T-helper 17 cell (primary cell): Measurements from ENCODE around the gene NKPD1. TPM values are rescaled to one million over a fixed set of nuclear protein-coding genes. Genes with fewer than 3 reads are reported as not detected.

Experiments
- ATAC-seq: fragments of 150-1000 bp; cut with Tn5 transposase; 2 replicates; pipeline ENCODE4 v1.10.0; 2021; ENCODE audit warnings: mild to moderate bottlenecking, moderate library complexity
- DNase-seq, 3 donors: peaks; one replicate each; pipeline versions ENCODE4 v3.0.0 to v3.0.0-alpha.2; 2020 to 2021
- H3K9me3 ChIP-seq: one replicate; pipeline ENCODE4 v1.7.0; 2013; ENCODE audit warnings: low read length, mild to moderate bottlenecking; ENCODE audit not compliant: control insufficient read depth, poor library complexity, severe bottlenecking
- H3K27ac Mint-ChIP-seq: one replicate; pipeline ENCODE4 v1.8.0; 2022; ENCODE audit warnings: mild to moderate bottlenecking, moderate library complexity, mixed read lengths
- H3K27me3 Mint-ChIP-seq: one replicate; pipeline ENCODE4 v1.8.0; 2022; ENCODE audit warnings: mixed read lengths
- H3K36me3 Mint-ChIP-seq: one replicate; pipeline ENCODE4 v1.8.0; 2022; ENCODE audit warnings: low read depth, mixed read lengths
- H3K4me1 Mint-ChIP-seq: one replicate; pipeline ENCODE4 v1.8.0; 2022; ENCODE audit warnings: mild to moderate bottlenecking, mixed read lengths
- H3K4me3 Mint-ChIP-seq: one replicate; pipeline ENCODE4 v1.8.0; 2022; ENCODE audit warnings: mild to moderate bottlenecking, moderate library complexity, mixed read lengths
- total RNA-seq, 4 donors: library from RNA in 2 of 4; stranded (reverse) in 2 of 4; gene quantifications; one replicate each; pipeline ENCODE4 v1.2.3 and lab custom pipeline; 2022 to 2026

Gene NKPD1
- total RNA-seq, 2 donors from 2014 or later = 0.57 to 0.97 TPM

DNA sequence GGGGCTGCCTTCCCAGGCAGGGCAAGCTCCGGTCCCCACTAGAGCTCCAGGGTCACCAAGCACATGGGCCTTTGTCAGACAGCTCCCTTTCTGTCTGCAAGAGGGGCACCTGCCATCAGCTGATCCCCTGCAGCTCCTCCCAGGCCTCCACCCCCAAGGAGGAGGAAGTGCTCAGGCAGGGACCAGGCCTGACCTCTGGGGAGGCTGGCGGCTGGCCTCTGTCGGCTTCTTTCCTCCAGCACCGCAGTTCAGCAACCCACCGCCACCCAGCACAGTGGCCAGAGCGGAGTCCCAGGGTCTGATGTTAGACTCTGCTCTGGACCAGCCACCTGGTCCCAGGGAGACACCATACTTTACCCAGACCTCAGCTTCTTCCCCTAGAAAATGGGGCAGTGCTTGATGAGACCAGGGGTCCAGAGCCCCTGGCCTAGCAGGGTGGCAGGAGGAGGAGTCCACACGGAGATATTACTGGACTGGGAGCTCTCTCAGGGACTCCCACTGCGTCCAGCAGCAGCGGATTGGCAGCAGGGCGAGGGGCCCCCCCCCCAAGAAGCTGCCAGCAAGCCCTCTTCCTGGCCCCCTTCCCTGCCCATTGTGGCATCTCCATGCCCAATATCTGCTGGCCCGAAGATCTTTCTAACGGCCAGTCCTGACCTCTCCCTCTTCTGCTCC is 24.1 kb downstream of the NKPD1 start:
- Mint-ChIP-seq H3K27ac (no peak overlapping the region), H3K4me1 (peaks cover 17% of the 10 kb centered on the region), H3K4me3 (no peak overlapping the region), H3K36me3 (no peaks in the 10 kb centered on the region), H3K27me3 (no peaks in the 10 kb centered on the region)
- DNase-seq (no peak), ATAC-seq (no peak)
- no peaks in the 10 kb centered on the region for H3K9me3 ChIP-seq

DNA sequence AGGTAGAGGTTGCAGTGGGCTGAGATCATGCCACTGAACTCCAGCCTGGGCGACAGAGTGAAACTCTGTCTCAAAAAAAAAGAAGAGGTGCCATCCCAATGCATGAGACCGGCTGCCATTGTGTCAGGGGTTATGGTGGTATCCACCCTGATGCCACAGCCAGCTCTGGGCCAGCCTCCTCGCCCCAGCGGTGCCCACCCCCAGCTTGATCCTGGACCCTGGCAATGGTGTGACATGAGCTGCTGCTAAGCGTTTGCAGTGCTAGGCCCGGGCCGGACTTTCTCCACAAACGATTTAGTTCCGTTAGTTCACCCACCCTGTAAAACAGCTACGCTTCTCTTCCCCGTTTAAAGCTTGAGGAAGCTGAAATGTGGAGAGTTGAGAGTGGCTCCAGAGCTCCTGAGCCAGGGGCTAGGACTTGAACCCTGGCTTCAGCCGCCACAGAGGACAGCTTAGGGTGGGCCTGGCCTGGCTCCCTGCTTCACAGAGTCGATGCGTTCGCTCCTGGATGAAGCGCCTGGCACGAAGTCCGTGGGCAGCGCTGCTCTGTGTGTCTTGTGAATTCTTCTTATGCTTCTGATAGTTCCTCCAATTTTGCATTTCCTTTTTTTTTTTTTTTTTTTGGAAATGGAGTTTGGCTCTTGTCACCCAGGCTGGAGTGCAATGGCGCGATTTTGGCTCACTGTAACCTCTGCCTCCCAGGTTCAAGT is 25.5 kb downstream of the NKPD1 start:
- H3K9me3 ChIP-seq = no peaks in the 10 kb centered on the region
- DNase-seq = no peak
- peaks cover 16% of the 10 kb centered on the region for H3K4me1 Mint-ChIP-seq
- no peaks in the 10 kb centered on the region for H3K36me3 Mint-ChIP-seq
- H3K4me3 Mint-ChIP-seq = no peak overlapping the region
- ATAC-seq = no peak
- H3K27ac Mint-ChIP-seq = no peak overlapping the region
- H3K27me3 Mint-ChIP-seq = no peaks in the 10 kb centered on the region

DNA sequence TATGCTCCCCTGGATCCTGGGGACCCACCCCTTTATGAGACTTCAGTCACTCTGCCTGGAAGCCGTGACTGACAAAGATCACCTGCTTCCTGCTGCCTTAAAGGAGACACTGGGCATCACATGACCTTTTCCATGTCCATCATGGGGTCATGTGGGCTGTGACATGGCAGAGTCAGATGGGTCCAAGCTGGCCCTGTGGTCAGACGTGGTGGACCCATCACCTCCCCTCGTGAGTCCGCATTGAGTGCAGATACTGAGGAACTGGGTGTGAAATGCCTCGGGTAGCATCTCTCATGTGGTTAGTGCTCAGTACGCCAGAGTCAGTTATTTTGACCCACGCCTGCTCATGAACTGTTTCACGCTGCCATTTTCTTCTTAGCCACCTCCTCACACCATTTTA is 27.1 kb downstream of the NKPD1 start:
- Mint-ChIP-seq H3K27ac (no peak overlapping the region), H3K4me3 (no peak overlapping the region), H3K36me3 (no peaks in the 10 kb centered on the region), H3K27me3 (no peaks in the 10 kb centered on the region), H3K4me1 (peaks cover 15% of the 10 kb centered on the region)
- ATAC-seq = no peak
- H3K9me3 ChIP-seq = no peaks in the 10 kb centered on the region
- no peak for DNase-seq

DNA sequence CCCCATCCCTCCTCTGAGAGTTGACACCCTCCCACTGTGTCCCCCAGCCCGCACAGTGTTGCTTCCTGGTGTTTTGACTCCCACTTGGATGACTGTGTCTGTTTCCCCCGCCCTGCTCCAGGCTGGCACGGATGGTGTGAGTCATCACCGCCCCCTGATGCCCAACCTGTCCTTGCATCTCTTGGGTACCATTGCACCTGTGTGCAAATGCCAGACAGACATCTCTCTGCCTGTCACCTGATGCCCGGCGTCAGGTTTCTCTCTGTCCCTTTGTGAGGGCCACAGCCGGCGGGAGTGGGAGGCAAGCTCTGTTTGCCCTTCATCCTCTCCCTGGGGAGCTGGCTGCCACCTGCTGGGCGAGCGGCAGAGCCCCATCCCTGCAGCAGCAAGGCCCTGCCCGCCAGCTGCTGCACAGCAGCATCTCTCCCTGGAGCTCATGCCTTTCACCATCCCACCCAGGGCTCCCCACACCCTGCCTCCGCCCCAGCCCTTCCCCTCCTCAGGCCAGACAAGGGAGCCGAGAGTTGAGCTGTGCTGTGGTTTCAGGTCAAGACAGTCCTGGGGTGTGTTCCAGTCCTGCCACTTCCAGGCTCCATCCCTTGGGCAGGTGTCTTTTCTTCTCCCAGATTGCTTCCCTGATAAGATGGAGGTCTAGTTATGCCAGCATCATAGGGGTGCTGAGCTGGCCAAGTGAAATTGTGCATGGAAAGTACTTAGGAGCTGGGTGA is 29.7 kb downstream of the NKPD1 start:
- ATAC-seq = no peak
- Mint-ChIP-seq H3K4me1 (peaks cover 8% of the 10 kb centered on the region), H3K4me3 (no peak overlapping the region), H3K36me3 (no peaks in the 10 kb centered on the region), H3K27ac (no peak overlapping the region), H3K27me3 (no peaks in the 10 kb centered on the region)
- DNase-seq = no peak
- no peaks in the 10 kb centered on the region for H3K9me3 ChIP-seq

DNA sequence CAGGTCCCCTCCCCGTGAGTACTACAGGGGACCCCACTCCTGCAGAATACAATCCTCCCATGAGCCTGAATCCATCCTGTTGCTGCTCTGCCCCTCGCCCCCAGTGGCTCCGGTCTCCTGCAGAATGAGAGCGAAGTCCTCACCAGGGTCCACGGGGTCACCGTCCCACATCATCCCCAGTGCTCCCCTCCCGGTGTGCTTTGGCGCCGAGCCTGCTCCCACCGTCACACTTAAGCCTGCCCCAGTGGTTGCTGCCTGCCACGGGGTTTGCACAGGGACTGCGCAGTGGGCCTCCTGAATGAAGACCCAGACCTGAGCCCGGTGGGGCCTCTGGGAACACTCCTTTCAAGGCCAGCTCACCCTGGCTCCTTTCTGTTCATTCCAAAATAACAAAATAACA is 30.5 kb downstream of the NKPD1 start:
- peaks cover 11% of the 10 kb centered on the region for H3K4me1 Mint-ChIP-seq
- DNase-seq (no peak), ATAC-seq (no peak)

DNA sequence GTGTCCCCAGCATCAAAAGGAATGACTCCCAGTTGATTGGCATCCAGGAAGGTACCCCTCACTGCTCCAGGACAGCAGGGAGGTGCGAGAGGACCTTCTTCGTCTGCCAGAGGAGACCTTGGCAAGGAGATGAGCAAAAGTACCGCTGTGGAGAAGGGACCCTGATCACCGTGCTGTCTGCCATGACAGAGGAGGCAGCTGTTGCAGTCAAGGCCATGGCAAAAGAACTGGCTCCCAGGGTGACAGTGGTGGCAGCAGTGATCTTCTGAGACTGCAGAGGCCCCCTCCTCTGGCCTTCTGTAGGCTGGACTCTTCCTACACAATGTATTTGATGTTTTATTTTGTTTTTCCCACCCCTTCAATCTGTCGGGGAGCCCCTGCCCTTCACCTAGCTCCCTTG is 32.0 kb downstream of the NKPD1 start:
- H3K9me3 ChIP-seq = no peaks in the 10 kb centered on the region
- Mint-ChIP-seq H3K36me3 (no peaks in the 10 kb centered on the region), H3K4me1 (peaks cover 10% of the 10 kb centered on the region), H3K27me3 (no peaks in the 10 kb centered on the region), H3K4me3 (peak overlapping the region; percentile 12), H3K27ac (no peak overlapping the region)
- ATAC-seq (no peak), DNase-seq (no peak)

More for the DNA sequence above, 30.5 kb downstream of the NKPD1 start:
- Mint-ChIP-seq H3K27me3 (no peaks in the 10 kb centered on the region), H3K27ac (no peak overlapping the region), H3K36me3 (no peaks in the 10 kb centered on the region), H3K4me3 (no peak overlapping the region)
- H3K9me3 ChIP-seq = no peaks in the 10 kb centered on the region

DNA sequence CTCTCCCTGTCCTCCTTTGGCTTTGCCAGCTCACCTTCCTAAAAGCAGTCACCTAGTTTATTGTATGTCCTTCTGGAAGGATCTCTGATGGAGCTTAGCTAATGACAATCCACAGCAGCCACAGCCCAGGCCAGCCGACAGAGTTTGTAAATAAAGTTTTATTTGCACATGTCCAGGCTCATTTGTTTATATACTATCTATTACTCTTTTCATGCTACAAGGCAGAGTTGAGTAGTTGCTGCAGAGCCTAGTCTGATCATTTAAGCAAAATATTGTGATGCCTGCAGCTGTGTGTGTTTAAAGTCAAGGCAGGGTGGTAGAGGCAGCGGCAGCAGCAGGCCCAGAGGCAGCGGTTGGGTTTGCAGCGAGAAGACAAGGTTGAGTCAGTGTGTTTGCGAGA is 32.6 kb downstream of the NKPD1 start:
- no peaks in the 10 kb centered on the region for H3K36me3 Mint-ChIP-seq
- ATAC-seq (no peak), DNase-seq (no peak)
- H3K9me3 ChIP-seq = no peaks in the 10 kb centered on the region
- no peak overlapping the region for H3K27ac Mint-ChIP-seq
- no peaks in the 10 kb centered on the region for H3K27me3 Mint-ChIP-seq
- no peak overlapping the region for H3K4me3 Mint-ChIP-seq
- peaks cover 11% of the 10 kb centered on the region for H3K4me1 Mint-ChIP-seq

DNA sequence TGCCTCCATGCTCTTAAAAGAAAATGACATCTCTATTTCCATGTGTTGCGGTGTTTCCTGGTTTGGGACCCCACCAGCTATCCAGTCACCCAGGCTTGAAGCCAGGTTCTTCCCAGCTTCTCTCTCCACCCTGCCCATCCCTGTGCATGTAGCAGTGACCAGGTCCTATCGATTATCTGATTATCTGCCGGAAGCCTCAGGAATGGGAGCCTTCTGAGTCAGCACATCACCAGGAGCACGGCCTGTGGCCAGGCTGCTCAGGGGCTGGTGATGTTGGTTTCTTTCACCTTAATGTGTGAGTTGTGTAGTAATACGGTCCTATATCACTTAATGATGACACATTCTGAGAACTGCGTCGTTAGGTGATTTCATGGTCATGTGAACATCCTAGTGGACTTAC is 34.1 kb downstream of the NKPD1 start:
- Mint-ChIP-seq H3K36me3 (no peaks in the 10 kb centered on the region), H3K27me3 (no peaks in the 10 kb centered on the region), H3K27ac (no peak overlapping the region), H3K4me1 (peaks cover 14% of the 10 kb centered on the region), H3K4me3 (no peak overlapping the region)
- ATAC-seq = no peak
- DNase-seq = no peak
- H3K9me3 ChIP-seq = no peaks in the 10 kb centered on the region

DNA sequence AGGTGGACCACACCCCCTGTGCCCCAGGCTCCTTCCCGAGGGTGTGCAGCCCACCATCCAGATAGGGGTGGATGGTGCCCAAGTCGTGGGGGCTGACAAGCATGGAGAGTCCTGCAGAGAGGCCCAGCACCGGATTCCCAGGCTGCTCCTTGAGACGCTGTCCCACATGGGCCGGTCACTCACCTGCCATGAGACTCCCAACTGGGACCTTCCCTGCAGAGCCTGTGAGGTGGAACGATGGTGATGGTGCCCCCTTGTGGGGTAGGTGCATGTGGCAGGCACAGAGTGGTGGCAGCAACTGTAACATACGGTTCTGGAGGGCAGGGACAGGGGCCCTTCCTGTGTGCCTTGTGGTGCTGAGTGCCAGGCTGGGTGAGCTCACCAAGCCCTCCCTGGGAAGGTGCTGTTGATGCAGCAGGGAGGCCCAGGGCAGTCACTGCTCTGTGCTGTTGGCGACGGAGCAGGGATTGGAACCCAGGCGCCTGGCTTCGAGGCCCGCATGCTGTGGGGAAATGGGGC is 34.7 kb downstream of the NKPD1 start:
- Mint-ChIP-seq H3K36me3 (no peaks in the 10 kb centered on the region), H3K27ac (no peak overlapping the region), H3K4me1 (peaks cover 18% of the 10 kb centered on the region), H3K27me3 (no peaks in the 10 kb centered on the region), H3K4me3 (no peak overlapping the region)
- DNase-seq (peak; percentile 26 to 55 (median 28)), ATAC-seq (peak; percentile 94)
- H3K9me3 ChIP-seq = no peaks in the 10 kb centered on the region

DNA sequence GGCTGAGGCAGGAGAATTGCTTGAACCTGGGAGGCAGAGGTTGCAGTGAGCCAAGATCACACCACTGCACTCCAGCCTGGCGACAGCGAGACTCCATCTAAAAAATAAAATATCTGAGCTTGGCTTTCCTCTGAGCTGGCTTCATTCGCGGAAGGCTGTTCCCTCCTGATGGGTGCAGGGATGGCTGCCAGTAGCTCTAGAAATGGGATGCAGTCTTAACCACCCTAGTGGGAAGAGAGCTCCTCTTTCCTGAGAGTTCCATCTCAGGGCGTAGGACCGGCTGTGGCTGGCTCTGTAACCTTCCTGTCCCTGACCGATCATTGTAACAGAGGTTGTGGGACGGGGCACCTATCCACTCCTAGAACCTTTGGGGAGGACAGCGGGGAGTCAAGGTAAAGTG is 35.4 kb downstream of the NKPD1 start:
- DNase-seq = no peak
- no peaks in the 10 kb centered on the region for H3K9me3 ChIP-seq
- Mint-ChIP-seq H3K4me3 (no peak overlapping the region), H3K36me3 (no peaks in the 10 kb centered on the region), H3K4me1 (peaks cover 22% of the 10 kb centered on the region), H3K27ac (no peak overlapping the region), H3K27me3 (no peaks in the 10 kb centered on the region)
- ATAC-seq = no peak

DNA sequence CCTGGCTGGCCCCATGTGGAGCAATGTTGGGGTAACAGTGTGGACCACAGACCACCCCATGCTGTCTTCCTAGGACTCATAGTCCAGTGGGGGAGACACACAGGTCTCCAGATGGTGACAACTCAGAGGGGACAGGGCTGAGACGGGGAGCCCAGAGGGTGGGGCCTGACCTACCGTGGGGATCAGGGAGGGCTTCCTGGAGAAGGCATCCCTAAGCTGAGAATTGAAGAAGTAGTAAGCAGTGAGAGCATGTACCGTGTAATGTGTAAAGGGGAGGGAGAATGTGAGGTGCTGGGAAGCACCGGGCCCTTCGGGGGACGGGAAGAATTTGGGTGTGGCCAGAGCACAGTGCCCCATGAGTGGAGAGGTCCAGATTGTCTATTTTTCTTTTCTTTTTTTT is 36.8 kb downstream of the NKPD1 start:
- ATAC-seq (no peak), DNase-seq (no peak)
- H3K27me3 Mint-ChIP-seq = no peaks in the 10 kb centered on the region
- no peaks in the 10 kb centered on the region for H3K9me3 ChIP-seq
- H3K4me1 Mint-ChIP-seq = peaks cover 27% of the 10 kb centered on the region
- H3K36me3 Mint-ChIP-seq = no peaks in the 10 kb centered on the region
- H3K4me3 Mint-ChIP-seq = no peak overlapping the region
- peak overlapping the region; percentile 19 for H3K27ac Mint-ChIP-seq

DNA sequence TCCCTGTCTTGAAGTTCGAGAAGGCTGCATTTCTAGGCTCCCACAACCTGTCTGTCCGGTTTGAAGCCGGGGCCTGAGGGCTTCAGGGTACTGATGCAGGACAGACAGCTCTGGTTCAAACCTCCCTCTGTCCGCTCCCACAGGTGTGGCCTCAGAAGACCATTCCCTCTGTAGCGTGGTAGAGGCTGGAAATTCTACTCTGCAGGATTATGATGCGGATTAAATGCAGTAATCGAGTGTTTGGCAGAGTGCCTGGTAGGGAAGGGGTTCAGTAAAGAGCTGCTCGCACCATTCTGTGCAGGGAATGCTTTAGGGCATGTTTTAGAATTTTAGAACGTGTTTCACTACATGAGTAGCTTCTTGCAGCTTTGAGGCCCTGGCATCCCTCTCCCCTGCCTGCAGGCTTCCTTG is 37.3 kb downstream of the NKPD1 start:
- no peak for ATAC-seq
- H3K4me3 Mint-ChIP-seq = no peak overlapping the region
- no peaks in the 10 kb centered on the region for H3K27me3 Mint-ChIP-seq

DNA sequence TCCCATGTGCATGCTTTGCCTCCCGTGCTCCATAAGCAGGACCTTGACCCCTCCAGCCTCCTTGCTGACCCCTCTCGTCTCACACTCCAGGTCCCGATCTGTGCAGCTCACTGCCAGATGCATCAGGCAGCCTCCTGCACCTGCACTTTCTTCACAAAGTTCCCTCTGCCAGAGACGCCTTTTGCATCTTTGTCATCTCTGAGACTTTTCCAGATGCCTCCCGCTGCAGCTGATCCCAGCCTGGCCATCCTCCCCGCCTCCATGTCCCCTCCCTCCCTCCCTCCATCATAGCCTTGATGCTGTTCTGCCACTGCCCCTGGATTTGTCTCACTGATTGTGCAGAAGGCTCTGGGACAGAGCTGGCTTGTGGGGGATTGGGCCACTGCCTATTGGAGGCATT is 38.0 kb downstream of the NKPD1 start:
- no peak for ATAC-seq
- no peaks in the 10 kb centered on the region for H3K9me3 ChIP-seq
- DNase-seq = no peak
- Mint-ChIP-seq H3K4me1 (peaks cover 34% of the 10 kb centered on the region), H3K36me3 (no peaks in the 10 kb centered on the region), H3K4me3 (no peak overlapping the region), H3K27ac (peak overlapping the region; percentile 69), H3K27me3 (no peaks in the 10 kb centered on the region)

More for the DNA sequence above, 37.3 kb downstream of the NKPD1 start:
- H3K9me3 ChIP-seq = no peaks in the 10 kb centered on the region
- Mint-ChIP-seq H3K4me1 (peaks cover 32% of the 10 kb centered on the region), H3K27ac (peak overlapping the region; percentile 19), H3K36me3 (no peaks in the 10 kb centered on the region)
- no peak for DNase-seq
